Measurements from ENCODE around the gene PARD3.

DNA sequence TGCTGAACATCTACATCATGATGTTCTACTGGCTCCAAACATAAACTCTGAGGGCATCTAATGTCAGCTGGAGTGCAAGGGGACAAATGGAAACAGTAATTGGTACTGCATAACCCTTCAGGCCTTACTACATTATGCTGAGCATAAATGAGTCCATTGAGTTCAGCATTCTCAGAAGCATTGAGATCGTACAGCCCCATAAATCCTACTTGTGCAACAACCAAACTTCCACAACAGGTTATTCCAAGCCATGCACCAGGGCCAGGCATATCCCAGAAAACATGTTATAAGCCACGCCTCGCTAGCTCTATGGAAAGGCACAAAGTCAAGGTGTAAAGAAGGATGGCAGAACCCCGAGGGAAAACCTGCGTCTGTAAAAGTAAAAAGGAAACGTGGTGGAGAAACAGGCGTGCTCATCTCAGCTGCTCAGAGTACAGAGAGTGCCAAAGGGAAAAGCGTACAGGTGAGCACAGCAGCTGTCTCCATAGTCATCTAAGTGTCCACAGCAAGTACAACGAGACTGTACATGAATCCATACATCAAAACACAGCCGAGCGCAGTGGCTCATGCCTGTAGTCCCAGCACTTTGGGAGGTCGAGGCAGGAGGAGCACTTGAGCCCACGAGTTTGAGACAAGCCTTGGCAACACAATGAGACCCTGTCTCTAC lies 124.6 kb downstream of the PARD3 start:
- TF ChIP-seq, protein P1, sequence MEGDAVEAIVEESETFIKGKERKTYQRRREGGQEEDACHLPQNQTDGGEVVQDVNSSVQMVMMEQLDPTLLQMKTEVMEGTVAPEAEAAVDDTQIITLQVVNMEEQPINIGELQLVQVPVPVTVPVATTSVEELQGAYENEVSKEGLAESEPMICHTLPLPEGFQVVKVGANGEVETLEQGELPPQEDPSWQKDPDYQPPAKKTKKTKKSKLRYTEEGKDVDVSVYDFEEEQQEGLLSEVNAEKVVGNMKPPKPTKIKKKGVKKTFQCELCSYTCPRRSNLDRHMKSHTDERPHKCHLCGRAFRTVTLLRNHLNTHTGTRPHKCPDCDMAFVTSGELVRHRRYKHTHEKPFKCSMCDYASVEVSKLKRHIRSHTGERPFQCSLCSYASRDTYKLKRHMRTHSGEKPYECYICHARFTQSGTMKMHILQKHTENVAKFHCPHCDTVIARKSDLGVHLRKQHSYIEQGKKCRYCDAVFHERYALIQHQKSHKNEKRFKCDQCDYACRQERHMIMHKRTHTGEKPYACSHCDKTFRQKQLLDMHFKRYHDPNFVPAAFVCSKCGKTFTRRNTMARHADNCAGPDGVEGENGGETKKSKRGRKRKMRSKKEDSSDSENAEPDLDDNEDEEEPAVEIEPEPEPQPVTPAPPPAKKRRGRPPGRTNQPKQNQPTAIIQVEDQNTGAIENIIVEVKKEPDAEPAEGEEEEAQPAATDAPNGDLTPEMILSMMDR (IDR thresholded peaks at IDR 0.05; ENCODE audit: poor library complexity): no peak
- no peak for TF ChIP-seq EZH2 (IDR thresholded peaks at IDR 0.05; ENCODE audit: borderline replicate concordance)
- no peak for TF ChIP-seq EZH2phosphoT487 (IDR thresholded peaks at IDR 0.05; ENCODE audit: low read depth, severe bottlenecking, unreplicated experiment)
